Measurements from ENCODE around the gene ALOXE3.

The ALOXE3 gene

DNA sequence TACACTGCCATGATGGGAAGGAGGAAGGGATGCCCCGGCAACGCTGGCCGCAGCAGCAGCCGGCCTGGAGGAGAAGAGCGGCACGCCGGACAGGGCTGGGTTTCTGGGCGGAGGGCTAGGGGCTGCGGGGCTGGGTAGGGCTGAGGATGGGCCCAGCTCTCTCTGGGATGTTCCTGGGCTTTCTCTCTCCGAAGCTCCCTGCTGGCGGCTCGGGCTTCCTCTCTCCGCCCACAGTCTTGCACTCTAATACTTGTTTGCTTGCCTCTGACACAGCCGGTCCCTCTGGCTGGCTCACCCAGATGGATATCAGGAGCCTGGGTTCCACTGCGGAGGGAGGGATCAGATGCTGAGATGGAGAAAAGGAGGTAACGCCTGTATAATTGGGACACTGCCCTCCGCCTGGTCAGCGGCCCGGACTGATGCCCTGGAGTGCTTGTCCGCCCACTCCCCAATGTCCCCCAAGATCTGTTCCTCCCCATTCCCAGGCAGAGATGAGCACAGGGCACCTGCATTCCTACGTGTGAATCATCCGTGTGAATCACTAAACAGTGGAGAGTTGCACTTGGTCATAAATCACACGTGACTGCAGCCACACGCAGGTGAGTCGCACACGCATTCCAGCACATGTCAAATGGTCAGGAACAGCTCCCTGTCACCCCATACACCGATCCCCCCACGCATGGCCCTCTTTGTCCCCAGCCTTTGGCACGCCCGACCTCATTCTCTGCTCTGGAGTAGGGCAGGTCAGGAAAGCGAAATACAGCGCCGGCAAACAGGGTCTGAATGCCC lies at the start of gene ALOXE3:
ALOXE3 (minus strand) TSS at position 535 of the 789 bp plus-strand sequence; CDS start at position 11, 524 bp downstream.
- no peak for TF ChIP-seq GATA3 (IDR thresholded peaks at IDR 0.05; ENCODE audit: low read depth, low read length)
- TF ChIP-seq GATA2 (IDR thresholded peaks at IDR 0.05; ENCODE audit: low read depth, low read length): peak; percentile 79

DNA sequence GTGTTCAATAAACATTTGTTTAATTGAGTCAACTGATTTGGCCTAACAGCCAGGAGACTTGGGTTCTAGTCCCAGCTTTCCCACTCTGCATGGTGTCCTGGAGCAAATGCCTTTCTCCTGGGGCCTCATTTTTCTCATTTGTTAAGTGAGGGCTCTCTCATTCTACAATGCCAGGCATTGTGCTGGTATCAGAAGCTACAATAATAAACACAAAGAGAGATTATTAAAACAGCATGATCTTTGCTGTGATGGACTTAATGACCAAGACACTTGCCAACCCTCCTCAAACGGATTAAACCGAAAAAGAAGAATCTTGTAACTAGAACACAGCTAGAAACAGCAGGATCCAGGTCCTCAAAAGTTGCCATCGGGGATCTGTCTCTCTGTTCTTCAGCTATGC lies 49.2 kb upstream of the ALOXE3 start:
- no peak for TF ChIP-seq GATA2 (IDR thresholded peaks at IDR 0.05; ENCODE audit: low read depth, low read length)
- no peak for TF ChIP-seq GATA3 (IDR thresholded peaks at IDR 0.05; ENCODE audit: low read depth, low read length)

DNA sequence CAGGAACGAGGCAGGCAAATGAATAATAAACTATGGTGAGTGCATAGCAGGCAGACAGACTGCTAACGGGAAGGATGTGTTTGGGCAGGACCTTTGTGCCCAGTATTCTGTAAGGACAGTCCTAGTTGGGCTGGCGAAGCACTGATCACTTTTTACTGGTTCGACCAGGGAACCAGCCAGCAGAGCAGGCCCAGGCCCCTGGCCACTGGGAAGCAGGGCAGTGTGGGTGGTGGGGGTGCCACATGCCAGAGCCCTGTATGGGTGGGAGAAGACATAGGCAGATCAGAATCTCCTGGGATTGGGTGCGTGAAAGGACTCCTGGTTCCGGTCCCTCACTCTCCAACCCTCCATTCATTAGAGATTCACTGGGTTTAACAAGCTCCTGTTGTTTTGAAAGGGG lies 48.4 kb upstream of the ALOXE3 start:
- no peak for TF ChIP-seq GATA3 (IDR thresholded peaks at IDR 0.05; ENCODE audit: low read depth, low read length)
- no peak for TF ChIP-seq GATA2 (IDR thresholded peaks at IDR 0.05; ENCODE audit: low read depth, low read length)

- TF ChIP-seq GATA3 (IDR thresholded peaks at IDR 0.05; ENCODE audit: low read depth, low read length): no peak
- no peak for TF ChIP-seq GATA2 (IDR thresholded peaks at IDR 0.05; ENCODE audit: low read depth, low read length)
These were observed 46.5 kb upstream of the ALOXE3 start for GRCh38 chr17:8164815-8165131.

GRCh38 chr17:8163978-8164814 lies 45.9 kb upstream of the ALOXE3 start:
- TF ChIP-seq GATA3 (IDR thresholded peaks at IDR 0.05; ENCODE audit: low read depth, low read length) (no peak), GATA2 (IDR thresholded peaks at IDR 0.05; ENCODE audit: low read depth, low read length) (no peak)

- TF ChIP-seq GATA2 (IDR thresholded peaks at IDR 0.05; ENCODE audit: low read depth, low read length): no peak
These were observed 45.0 kb upstream of the ALOXE3 start for GRCh38 chr17:8162997-8163977.

GRCh38 chr17:8162233-8162996 lies 44.1 kb upstream of the ALOXE3 start, which contains the start of gene VAMP2:
TSS of gene VAMP2 (minus strand) at chr17:8162948. CDS start at chr17:8162879, 69 bp downstream.
- TF ChIP-seq GATA3 (IDR thresholded peaks at IDR 0.05; ENCODE audit: low read depth, low read length) (no peak), GATA2 (IDR thresholded peaks at IDR 0.05; ENCODE audit: low read depth, low read length) (no peak)

DNA sequence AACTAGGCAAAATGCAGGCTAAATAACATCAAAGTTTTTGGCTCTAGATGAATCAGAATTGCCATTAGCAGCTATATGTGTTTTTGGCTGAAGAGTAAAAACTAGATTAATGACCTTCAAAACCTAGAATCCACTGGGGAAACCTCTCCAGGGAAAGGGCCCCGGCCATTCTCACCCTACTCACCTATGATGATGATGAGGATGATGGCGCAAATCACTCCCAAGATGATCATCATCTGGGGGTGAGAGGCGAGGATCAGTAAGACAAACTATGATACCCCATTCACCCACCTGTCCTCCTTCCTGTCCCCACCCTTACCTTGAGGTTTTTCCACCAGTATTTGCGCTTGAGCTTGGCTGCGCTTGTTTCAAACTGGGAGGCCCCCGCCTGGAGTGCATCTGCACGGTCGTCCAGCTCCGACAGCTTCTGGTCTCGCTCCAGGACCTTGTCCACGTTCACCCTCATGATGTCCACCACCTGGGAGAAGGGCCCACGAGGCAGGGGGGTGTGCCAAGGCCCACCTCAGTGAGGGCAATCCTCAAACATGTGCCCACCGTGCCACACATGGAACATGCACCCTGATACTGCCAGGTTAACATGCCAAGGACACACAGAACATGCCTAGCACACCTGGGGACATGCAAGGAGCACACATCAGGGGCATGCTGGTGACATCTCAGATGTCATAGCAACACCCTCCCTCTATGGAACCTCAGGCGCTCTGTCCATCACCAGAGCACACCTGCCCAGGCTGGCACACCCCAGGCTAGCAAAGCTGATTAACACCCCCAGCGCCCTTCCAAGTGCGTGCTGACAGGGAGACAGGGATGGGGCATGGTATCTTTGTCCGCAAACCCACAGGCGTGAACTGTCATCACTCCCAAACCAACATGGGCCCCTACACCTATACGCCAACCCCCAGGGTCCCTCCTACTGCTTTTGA lies 43.2 kb upstream of the ALOXE3 start:
- TF ChIP-seq GATA3 (IDR thresholded peaks at IDR 0.05; ENCODE audit: low read depth, low read length) (no peak), GATA2 (IDR thresholded peaks at IDR 0.05; ENCODE audit: low read depth, low read length) (no peak)

DNA sequence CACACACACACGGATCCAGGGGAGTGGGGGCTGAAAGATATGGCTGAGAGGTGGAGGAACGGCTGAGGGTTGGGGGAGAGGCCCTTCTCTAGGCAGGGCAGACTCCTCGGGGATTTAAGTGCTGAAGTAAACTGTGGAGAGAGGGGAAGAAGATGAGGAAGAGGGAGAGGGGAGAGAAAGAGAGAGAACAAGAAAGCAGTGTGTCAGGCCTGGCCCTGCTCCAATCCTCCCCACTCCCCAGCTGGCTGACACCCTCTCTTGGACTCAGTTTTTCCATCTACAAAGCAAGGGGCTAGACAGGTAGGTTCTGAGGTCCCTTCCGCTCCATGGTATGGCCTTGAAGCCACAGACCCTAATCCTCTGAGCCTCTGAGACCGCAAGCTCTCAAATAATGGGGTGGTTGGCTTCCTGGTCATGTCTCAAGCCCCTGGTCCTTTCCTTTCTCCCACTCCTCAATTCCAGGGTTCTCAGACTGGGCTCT lies 42.5 kb upstream of the ALOXE3 start:
- TF ChIP-seq GATA3 (IDR thresholded peaks at IDR 0.05; ENCODE audit: low read depth, low read length) (no peak), GATA2 (IDR thresholded peaks at IDR 0.05; ENCODE audit: low read depth, low read length) (no peak)

DNA sequence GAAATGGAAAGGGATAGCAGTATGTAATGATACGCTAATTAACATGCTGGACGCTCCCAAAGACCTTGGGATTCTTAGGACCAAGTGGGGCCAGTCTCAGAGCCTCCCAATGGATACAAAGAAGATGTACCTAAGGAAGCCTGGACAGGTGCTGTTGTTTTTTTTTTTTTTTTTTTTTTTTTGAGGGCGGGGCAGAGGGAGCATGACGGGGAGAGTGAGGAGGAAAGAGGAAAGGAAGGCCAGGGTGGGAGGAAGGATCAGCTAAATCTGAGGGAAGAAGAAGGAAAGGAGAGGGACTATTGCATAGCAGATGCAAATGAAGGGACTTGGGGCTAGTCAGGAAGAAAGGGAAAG lies 41.9 kb upstream of the ALOXE3 start:
- TF ChIP-seq GATA3 (IDR thresholded peaks at IDR 0.05; ENCODE audit: low read depth, low read length): no peak
- no peak for TF ChIP-seq GATA2 (IDR thresholded peaks at IDR 0.05; ENCODE audit: low read depth, low read length)

GRCh38 chr17:8159459-8160223 lies 41.3 kb upstream of the ALOXE3 start:
- TF ChIP-seq GATA3 (IDR thresholded peaks at IDR 0.05; ENCODE audit: low read depth, low read length): no peak
- TF ChIP-seq GATA2 (IDR thresholded peaks at IDR 0.05; ENCODE audit: low read depth, low read length): no peak

Measured in SH-SY5Y (cell line).